Fibroblast of skin of back (primary cell): ENCODE measurements around the gene ALPL.
"Not testable (repeated sequence)": the region's sequence is repeated elsewhere in the genome, so short reads cannot be mapped to it uniquely, and the experiment has no call there.

Source experiments
- DNase-seq: peaks from one replicate; pipeline ENCODE4 v3.0.0-alpha.2; 2013

The ALPL gene

GRCh38 chr1:21507511-21508270 is 1.5 kb upstream of the ALPL start:
- DNase-seq, result no peak

- DNase-seq, result peak; percentile 58
Measured at GRCh38 chr1:21508580-21509350, 458 bp upstream of the ALPL start.

GRCh38 chr1:21510113-21510493 is 880 bp downstream of the ALPL start:
- no peak for DNase-seq

- DNase-seq, result no peak
Measured at GRCh38 chr1:21510885-21511578, 1.8 kb downstream of the ALPL start.

GRCh38 chr1:21511579-21512522 is 2.6 kb downstream of the ALPL start:
- DNase-seq, result peak; percentile 97

- no peak for DNase-seq
Measured at GRCh38 chr1:21514245-21514644, 5.0 kb downstream of the ALPL start.

- no peak for DNase-seq
Measured at GRCh38 chr1:21517161-21517589, 8.0 kb downstream of the ALPL start.

GRCh38 chr1:21517660-21518480 is 8.6 kb downstream of the ALPL start:
- DNase-seq, result no peak

- no peak for DNase-seq
Measured at GRCh38 chr1:21518774-21519455, 9.7 kb downstream of the ALPL start.

- not testable (repeated sequence) for DNase-seq
Measured at GRCh38 chr1:21519486-21520070, 10.4 kb downstream of the ALPL start.

- DNase-seq, result peak; percentile 56
Measured at GRCh38 chr1:21520899-21521716, 11.9 kb downstream of the ALPL start.

- DNase-seq, result no peak
Measured at GRCh38 chr1:21521717-21522060, 12.5 kb downstream of the ALPL start.

- DNase-seq, result no peak
Measured at GRCh38 chr1:21522525-21523038, 13.4 kb downstream of the ALPL start.

- DNase-seq, result no peak
Measured at GRCh38 chr1:21523297-21523813, 14.1 kb downstream of the ALPL start.

- no peak for DNase-seq
Measured at GRCh38 chr1:21524220-21524619, 15.0 kb downstream of the ALPL start.

- no peak for DNase-seq
Measured at GRCh38 chr1:21524686-21525339, 15.6 kb downstream of the ALPL start.

GRCh38 chr1:21525340-21525717 is 16.1 kb downstream of the ALPL start:
- DNase-seq, result no peak

- DNase-seq, result no peak
Measured at GRCh38 chr1:21526441-21526840, 17.2 kb downstream of the ALPL start.
